GM12878 (cell line): ENCODE data around the gene ERVH48-1. TPM values are rescaled to one million over a fixed set of nuclear protein-coding genes. Genes with fewer than 3 reads are reported as not detected.
"Not testable (repeated sequence)": the region's sequence is repeated elsewhere in the genome, so short reads cannot be mapped to it uniquely, and the experiment has no call there.

Experiments used
- ATAC-seq: fragments of 200-7000 bp; cut with Tn5 transposase; 3 replicates; pipeline ENCODE4 v1.9.1; 2020; ENCODE audit warnings: mild to moderate bottlenecking, moderate library complexity
- BruUV-seq: library from RNA; stranded (reverse); fragments of 400-500 nt; replicated peaks from 2 replicates; lab custom pipeline; 2021; lab: Mats Ljungman, UMichigan
- CTCF ChIA-PET: fragments of 300-600 bp; sonication (Branson Sonifier 250); formaldehyde crosslinking; extraction: SDS; loops from one replicate; lab custom pipeline; 2021; ENCODE audit warnings: inconsistent platforms; lab: Yijun Ruan, JAX
- POLR2A ChIA-PET: fragments of 350-600 bp; formaldehyde crosslinking; extraction: SDS; loops from one replicate; lab custom pipeline; 2021; ENCODE audit warnings: inconsistent platforms; lab: Charles Lee
- RAD21 ChIA-PET: fragments of 300-600 bp; sonication (Branson Sonifier 250); formaldehyde crosslinking; loops from one replicate; lab custom pipeline; 2023; ENCODE audit warnings: antibody characterized with exemption; ENCODE audit not compliant: unreplicated experiment; lab: Charles Lee
- SMC1A ChIA-PET: fragments of 300-600 bp; sonication (Branson Sonifier 250); formaldehyde crosslinking; loops from one replicate; lab custom pipeline; 2023; ENCODE audit not compliant: unreplicated experiment, uncharacterized antibody; lab: Charles Lee
- DNase-seq: peaks from one replicate; pipeline ENCODE4 v3.0.0-alpha.2; 2011; ENCODE audit warnings: low read depth, low spot score
- FAIRE-seq: peaks from 3 replicates; lab custom pipeline; 2011; peaks lifted over from hg19 to GRCh38; lab: Jason Lieb, UNC
- H2AFZ ChIP-seq: 2 replicates; pipeline ENCODE4 v1.6.0; 2011; ENCODE audit warnings: low read depth, low read length, control low read depth; ENCODE audit not compliant: control insufficient read depth
- H3K27ac ChIP-seq: 2 replicates; pipeline ENCODE4 v1.5.1; 2011; ENCODE audit warnings: control low read depth; ENCODE audit not compliant: control insufficient read depth, insufficient read depth
- H3K27me3 ChIP-seq, 2 experiments: replicated peaks in 1 of 2; 2 replicates each; pipeline versions ENCODE4 v1.6.0 to v1.6.1; 2011; ENCODE audit warnings: low read length in 1 of 2; ENCODE audit not compliant: control insufficient read depth in 2 of 2, insufficient read depth in 2 of 2
- H3K36me3 ChIP-seq, 2 experiments: 2 replicates each; pipeline ENCODE4 v1.5.1; 2011; ENCODE audit warnings: low read length in 1 of 2; ENCODE audit not compliant: control insufficient read depth in 2 of 2, insufficient read depth in 2 of 2
- H3K4me1 ChIP-seq: 2 replicates; pipeline ENCODE4 v1.6.1; 2011; ENCODE audit warnings: mild to moderate bottlenecking, low read length, moderate library complexity, mixed read lengths; ENCODE audit not compliant: control insufficient read depth, insufficient read depth
- H3K4me2 ChIP-seq: 2 replicates; pipeline ENCODE4 v1.6.0; 2011; ENCODE audit warnings: control low read depth; ENCODE audit not compliant: control insufficient read depth, insufficient read depth
- H3K4me3 ChIP-seq: fragments of 200-600 bp; sonication (generic); 2 replicates; pipeline ENCODE4 v1.5.1; 2016
- H3K79me2 ChIP-seq: 2 replicates; pipeline ENCODE4 v1.6.0; 2011; ENCODE audit warnings: low read length; ENCODE audit not compliant: control insufficient read depth, insufficient read depth
- H3K9ac ChIP-seq: 2 replicates; pipeline ENCODE4 v1.8.0; 2011; ENCODE audit warnings: low read length, control low read depth, mixed read lengths; ENCODE audit not compliant: control insufficient read depth, insufficient read depth
- H3K9me3 ChIP-seq: replicated peaks from 3 replicates; pipeline ENCODE4 v1.5.1; 2011; ENCODE audit warnings: mild to moderate bottlenecking, low read length; ENCODE audit not compliant: control insufficient read depth, insufficient read depth
- H4K20me1 ChIP-seq: 2 replicates; pipeline ENCODE4 v1.6.0; 2011; ENCODE audit not compliant: control insufficient read depth, insufficient read depth
- BMI1 ChIP-seq: fragments of 450-650 bp; IDR thresholded peaks from 2 replicates; pipeline ENCODE4 v1.6.1; 2016; ENCODE audit warnings: mild to moderate bottlenecking, moderate library complexity, borderline replicate concordance
- JUND ChIP-seq: IDR thresholded peaks from 2 replicates; pipeline ENCODE4 v1.6.1; 2012; ENCODE audit warnings: low read depth, mild to moderate bottlenecking, low read length, improper control_type of control experiment, moderate library complexity
- NRF1 ChIP-seq: conservative IDR thresholded peaks from 2 replicates; pipeline ENCODE4 v1.6.1; 2011; ENCODE audit warnings: mild to moderate bottlenecking, low read depth, low read length, improper control_type of control experiment
- STAT3 ChIP-seq: IDR thresholded peaks from 2 replicates; pipeline ENCODE4 v1.6.1; 2011; ENCODE audit warnings: low read depth, low read length, improper control_type of control experiment
- WGBS: methylation state at CpG from one replicate; pipeline ENCODE4 v1.1.6; 2016; ENCODE audit warnings: low lambda C conversion rate; ENCODE audit not compliant: insufficient replicate concordance, insufficient coverage; ENCODE audit errors: missing lambda C conversion rate; 5-methylcytosine and 5-hydroxymethylcytosine counted together
- in situ Hi-C: fragments of 300-500 bp; cut with MboI; formaldehyde crosslinking; loops from 9 replicates; pipeline ENCODE4 v1.14.3; 2018; ENCODE audit warnings: mixed read lengths
- intact Hi-C: fragments of 100-400 bp; cut with micrococcal nuclease; formaldehyde crosslinking; loops from one replicate; pipeline ENCODE4 v1.14.2; 2022; ENCODE audit not compliant: unreplicated experiment
- polyA plus RNA-seq, 11 experiments: library from polyadenylated mRNA; depleted of rRNA in 4 of 11; unstranded in 6 of 11; stranded (reverse) in 5 of 11; fragments of >200 nt; fragmentation: Nextera tagmentation in 4 of 11; fragmentation: Illumina TruSeq in 1 of 11; extraction: Ambion mirVana in 4 of 11; extraction: Trizol in 1 of 11; gene quantifications; 1 replicate in 1 of 11; 2 replicates in 10 of 11; pipeline versions ENCODE4 v1.2.1 to v1.2.3, GENCODE V29; 2011 to 2016; ENCODE audit warnings: inconsistent platforms in 2 of 11, missing spikeins in 2 of 11, low read depth in 1 of 11
- total RNA-seq, 4 experiments: library from RNA; depleted of rRNA in 3 of 4; stranded (reverse); fragments of >200 nt in 3 of 4; fragmentation: Illumina TruSeq in 1 of 4; extraction: Trizol in 1 of 4; gene quantifications; 2 replicates each; pipeline versions ENCODE4 v1.2.1 to v1.2.3, GENCODE V29; 2013 to 2021

The ERVH48-1 gene
- total and polyA plus RNA-seq, 10 of the 15 experiments (the other 5 are each of a cell fraction or from before 2014, with no cell fraction given): 0.03 to 0.30 (median 0.13) TPM; not detected in 7

GRCh38 chr21:42875811-42876210, 49.6 kb downstream of the ERVH48-1 start:
- H3K9me3 ChIP-seq, H3K9ac ChIP-seq, in situ Hi-C loops, H3K27ac ChIP-seq, RAD21 ChIA-PET, H3K27me3 ChIP-seq, BruUV-seq, H4K20me1 ChIP-seq, H2AFZ ChIP-seq, FAIRE-seq, CTCF ChIA-PET, intact Hi-C loops, H3K4me1 ChIP-seq, DNase-seq, H3K4me2 ChIP-seq, H3K4me3 ChIP-seq, ATAC-seq: not testable (repeated sequence)
- ChIA-PET POLR2A (interaction anchor here (0.6 kb wide), 1 partner anchor 42 kb away, joined by 3 read pairs; no protein-coding TSS in a partner anchor), SMC1A (interaction anchor here (1.0 kb wide), 1 partner anchor 17 kb away, joined by 3 read pairs; the partner anchor contains the start of gene NDUFV3)
- 100% methylated on average over 5 of the region's 10 CpGs for WGBS
- Histone ChIP-seq H3K36me3 (peaks cover 9 to 16% of the 10 kb centered on the region in 2 experiments; a peak in 3 of 4 replicates), H3K79me2 (peaks cover 34% of the 10 kb centered on the region)

- RAD21 ChIA-PET: no interaction called here
- no peak for TF ChIP-seq NRF1
- no peak for TF ChIP-seq STAT3
- no peak for TF ChIP-seq BMI1
- TF ChIP-seq JUND: no peak
- SMC1A ChIA-PET: interaction anchor here (0.6 to 1.2 kb wide), 2 partner anchors 15 to 63 kb away, joined by 3 read pairs; no protein-coding TSS in a partner anchor
- H3K79me2 ChIP-seq: peaks cover 16% of the 10 kb centered on the region
- no peak overlapping the region for H2AFZ ChIP-seq
- H3K27me3 ChIP-seq: no peaks in the 10 kb centered on the region
- no peaks in the 10 kb centered on the region for H3K4me1 ChIP-seq
- no peak for FAIRE-seq
- no peak overlapping the region for H3K9ac ChIP-seq
- BruUV-seq: no TSS peak
- H3K4me2 ChIP-seq: no peak overlapping the region
- intact Hi-C loops: no loop called here
- H4K20me1 ChIP-seq: no peaks in the 10 kb centered on the region; the same call in 1 of the 2 replicates
- CTCF ChIA-PET: interaction anchor here (0.6 kb wide), 1 partner anchor 148 kb away, joined by 3 read pairs; no protein-coding TSS in a partner anchor
- POLR2A ChIA-PET: no interaction called here
- H3K36me3 ChIP-seq: peaks cover 19 to 24% of the 10 kb centered on the region in 2 experiments; a peak in 3 of 4 replicates
- H3K9me3 ChIP-seq: no peaks in the 10 kb centered on the region
- H3K27ac ChIP-seq: no peak overlapping the region
- ATAC-seq: no peak
- no peak overlapping the region for H3K4me3 ChIP-seq
- in situ Hi-C loops: no loop called here
- no peak for DNase-seq
- WGBS: 95% methylated on average over 7 of the region's 7 CpGs
Observed at GRCh38 chr21:42873096-42873495, 52.3 kb downstream of the ERVH48-1 start.
